ENCODE data around the gene SMARCA2.

The SMARCA2 gene

GRCh38 chr9:2174306-2174705 is 159.2 kb downstream of the SMARCA2 start:
- TF ChIP-seq CTCF (IDR thresholded peaks at IDR 0.05; ENCODE audit: low read length, missing control alignments): no peak
- no peak overlapping the region for H3K4me3 ChIP-seq (replicated peaks; ENCODE audit: low read depth, low read length)

DNA sequence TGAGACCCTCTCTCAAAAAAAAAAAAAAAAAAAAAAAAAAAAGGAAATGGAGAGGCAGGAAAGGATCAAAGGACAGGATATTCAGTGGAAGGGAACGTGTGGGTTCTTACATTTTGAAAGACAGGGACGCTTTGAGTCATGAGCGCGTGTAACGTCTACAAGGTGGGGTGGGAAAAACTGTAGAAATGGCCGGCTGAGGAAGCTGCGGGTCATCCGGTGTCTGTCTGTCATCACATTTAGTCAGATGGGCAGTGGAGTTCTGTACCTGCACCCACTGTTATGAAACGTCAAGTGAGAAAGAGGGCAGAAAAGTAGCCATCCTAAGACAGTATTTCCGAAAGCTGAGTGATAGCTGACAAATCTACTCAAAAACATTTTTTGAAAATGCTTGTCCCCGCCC is 159.8 kb downstream of the SMARCA2 start:
- no peak for TF ChIP-seq CTCF (IDR thresholded peaks at IDR 0.05; ENCODE audit: low read length, missing control alignments)
- no peak for DNase-seq (ENCODE audit: low read depth)
- no peak overlapping the region for H3K4me3 ChIP-seq (replicated peaks; ENCODE audit: low read depth, low read length)

More at GRCh38 chr9:2174306-2174705, 159.2 kb downstream of the SMARCA2 start:
- no peak for DNase-seq (ENCODE audit: low read depth)

- no peak for DNase-seq (ENCODE audit: low read depth)
- no peak overlapping the region for H3K4me3 ChIP-seq (replicated peaks; ENCODE audit: low read depth, low read length)
- no peak for TF ChIP-seq CTCF (IDR thresholded peaks at IDR 0.05; ENCODE audit: low read length, missing control alignments)
Measured at GRCh38 chr9:2177121-2177520, 162.0 kb downstream of the SMARCA2 start.

GRCh38 chr9:2178034-2178734 is 163.0 kb downstream of the SMARCA2 start:
- TF ChIP-seq CTCF (IDR thresholded peaks at IDR 0.05; ENCODE audit: low read length, missing control alignments): no peak
- no peak overlapping the region for H3K4me3 ChIP-seq (replicated peaks; ENCODE audit: low read depth, low read length)
- DNase-seq (ENCODE audit: low read depth): no peak

DNA sequence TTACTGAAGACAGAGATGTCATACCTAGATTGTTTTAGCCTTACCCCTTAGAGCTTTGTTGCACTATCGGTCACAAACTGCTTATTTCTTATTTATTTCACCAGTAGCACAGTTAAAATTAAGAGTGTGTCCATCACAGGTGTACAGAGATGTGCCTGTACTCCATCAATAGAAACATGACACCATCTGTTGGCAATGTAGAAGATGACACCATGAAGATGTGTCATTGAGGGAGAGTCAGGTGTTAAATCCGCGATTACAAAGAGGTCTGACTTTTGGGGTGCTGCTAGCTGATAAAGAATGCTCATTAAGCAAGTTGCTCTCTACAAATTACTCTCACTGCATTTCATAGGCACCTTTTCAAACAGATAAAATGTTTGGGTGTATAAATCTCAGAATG is 164.4 kb downstream of the SMARCA2 start:
- TF ChIP-seq CTCF (IDR thresholded peaks at IDR 0.05; ENCODE audit: low read length, missing control alignments): no peak
- H3K4me3 ChIP-seq (replicated peaks; ENCODE audit: low read depth, low read length): no peak overlapping the region
- DNase-seq (ENCODE audit: low read depth): no peak

DNA sequence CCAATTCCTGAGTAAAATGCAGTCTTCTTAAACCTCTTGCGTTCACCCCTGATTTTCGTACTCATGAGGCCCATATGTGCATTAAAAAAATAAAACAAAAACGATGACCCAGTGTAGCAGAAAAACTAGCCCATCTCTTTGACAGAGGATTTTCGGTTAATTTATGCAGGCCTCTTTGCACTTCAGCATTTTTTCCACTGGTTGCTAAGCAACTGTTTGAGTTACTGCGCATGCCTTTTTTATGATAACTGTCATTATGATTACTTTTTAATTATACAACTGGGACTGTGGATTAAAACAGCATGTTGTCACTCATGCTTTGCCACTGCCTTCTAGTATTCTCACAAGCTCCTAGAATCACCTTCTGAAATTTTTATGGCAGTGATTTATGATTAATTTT is 165.0 kb downstream of the SMARCA2 start:
- no peak for TF ChIP-seq CTCF (IDR thresholded peaks at IDR 0.05; ENCODE audit: low read length, missing control alignments)
- H3K4me3 ChIP-seq (replicated peaks; ENCODE audit: low read depth, low read length): no peak overlapping the region

GRCh38 chr9:2180704-2181103 is 165.6 kb downstream of the SMARCA2 start:
- peak; percentile 36 for DNase-seq (ENCODE audit: low read depth)
- H3K4me3 ChIP-seq (replicated peaks; ENCODE audit: low read depth, low read length): no peak overlapping the region
- TF ChIP-seq CTCF (IDR thresholded peaks at IDR 0.05; ENCODE audit: low read length, missing control alignments): no peak

More for the DNA sequence above, 165.0 kb downstream of the SMARCA2 start:
- DNase-seq (ENCODE audit: low read depth): no peak
